Sigmoid colon (tissue), 7 donors: ENCODE data around the gene CGB8. TPM values are rescaled to one million over a fixed set of nuclear protein-coding genes. Genes with fewer than 3 reads are reported as not detected.
"Not testable (repeated sequence)": the region's sequence is repeated elsewhere in the genome, so short reads cannot be mapped to it uniquely, and the experiment has no call there.

Source experiments
- DNase-seq: peaks from one replicate; pipeline ENCODE4 v3.0.0-alpha.2; 2019
- H3K27ac ChIP-seq, 4 donors: fragments of 200-600 bp; sonication (generic); one replicate each; pipeline ENCODE4 v1.5.1; 2016 to 2019; ENCODE audit warnings: mild to moderate bottlenecking in 1 of 4
- H3K27me3 ChIP-seq, 3 donors: fragments of 200-600 bp; sonication (generic); one replicate each; pipeline ENCODE4 v1.5.1; 2019; ENCODE audit warnings: mild to moderate bottlenecking in 1 of 3
- H3K36me3 ChIP-seq, 4 donors: fragments of 200-600 bp; sonication (generic); one replicate each; pipeline ENCODE4 v1.5.1; 2016 to 2019
- H3K4me1 ChIP-seq, 4 donors: fragments of 200-600 bp; sonication (generic); one replicate each; pipeline ENCODE4 v1.5.1; 2017 to 2019
- H3K4me3 ChIP-seq, 4 donors: fragments of 200-600 bp; sonication (generic); one replicate each; pipeline ENCODE4 v1.5.1; 2017 to 2019; ENCODE audit warnings: mild to moderate bottlenecking in 2 of 4, moderate library complexity in 1 of 4
- H3K9me3 ChIP-seq, 4 donors: fragments of 200-600 bp in 3 of 4; sonication (generic) in 3 of 4; one replicate each; pipeline versions ENCODE4 v1.5.1 to v1.6.1; 2013 to 2019
- EP300 ChIP-seq, 4 donors: sonication (generic); formaldehyde crosslinking; IDR thresholded peaks; one replicate each; pipeline ENCODE4 v1.6.1; 2017; ENCODE audit warnings: antibody characterized with exemption in 4 of 4
- POLR2A ChIP-seq, 2 donors: fragments of 450-650 bp; IDR thresholded peaks; one replicate each; pipeline ENCODE4 v1.6.1; 2016; ENCODE audit warnings: antibody characterized with exemption in 2 of 2, mild to moderate bottlenecking in 2 of 2, moderate library complexity in 2 of 2
- POLR2AphosphoS5 ChIP-seq, 4 donors: sonication (generic); formaldehyde crosslinking; IDR thresholded peaks; one replicate each; pipeline ENCODE4 v1.6.1; 2017; ENCODE audit warnings: antibody characterized with exemption in 4 of 4
- WGBS, 2 donors: extraction: QIAGEN DNeasy Blood & Tissue Kit; methylation state at CpG; one replicate each; pipeline ENCODE4 v1.1.7; 2013; 5-methylcytosine and 5-hydroxymethylcytosine counted together
- intact Hi-C: fragments of 100-400 bp; cut with DNase I; formaldehyde crosslinking; loops from one replicate; pipeline ENCODE4 v1.15.1; 2023
- polyA plus RNA-seq, 3 donors: library from polyadenylated mRNA; stranded (reverse); fragments of 200-250 nt; gene quantifications; one replicate each; pipeline ENCODE4 v1.2.3, GENCODE V29; 2013
- total RNA-seq, 4 donors: library from RNA; depleted of rRNA; stranded (reverse); fragments of >200 nt; gene quantifications; one replicate each; pipeline ENCODE4 v1.1.0, GENCODE V29; 2016
- TF ChIP-seq, protein P1 (sequence below), 4 experiments: fragments of 450-650 bp in 3 of 4; fragments of 200-600 bp in 1 of 4; IDR thresholded peaks; one replicate each; pipeline ENCODE4 v1.5.1; 2016 to 2019; ENCODE audit warnings: antibody characterized with exemption in 4 of 4, mild to moderate bottlenecking in 3 of 4, moderate library complexity in 2 of 4
- donor health status: healthy with polysubstance abuse.
- donor health status: Bipolar disorder and iron deficiency.
- donor health status: healthy.

The CGB8 gene
- total and polyA plus RNA-seq, 7 donors: not detected

GRCh38 chr19:49020931-49021895 lies 27.7 kb downstream of the CGB8 start:
- peaks cover 0 to 25% (median 24%) of the 10 kb centered on the region in 4 donors for H3K4me1 ChIP-seq
- WGBS, 2 donors: 19 to 37% methylated on average over 16 of the region's 16 CpGs
- no peak for DNase-seq
- H3K4me3 ChIP-seq: no peak overlapping the region
- intact Hi-C loops: no loop called here
- H3K9me3 ChIP-seq: no peaks in the 10 kb centered on the region
- TF ChIP-seq, protein P1, sequence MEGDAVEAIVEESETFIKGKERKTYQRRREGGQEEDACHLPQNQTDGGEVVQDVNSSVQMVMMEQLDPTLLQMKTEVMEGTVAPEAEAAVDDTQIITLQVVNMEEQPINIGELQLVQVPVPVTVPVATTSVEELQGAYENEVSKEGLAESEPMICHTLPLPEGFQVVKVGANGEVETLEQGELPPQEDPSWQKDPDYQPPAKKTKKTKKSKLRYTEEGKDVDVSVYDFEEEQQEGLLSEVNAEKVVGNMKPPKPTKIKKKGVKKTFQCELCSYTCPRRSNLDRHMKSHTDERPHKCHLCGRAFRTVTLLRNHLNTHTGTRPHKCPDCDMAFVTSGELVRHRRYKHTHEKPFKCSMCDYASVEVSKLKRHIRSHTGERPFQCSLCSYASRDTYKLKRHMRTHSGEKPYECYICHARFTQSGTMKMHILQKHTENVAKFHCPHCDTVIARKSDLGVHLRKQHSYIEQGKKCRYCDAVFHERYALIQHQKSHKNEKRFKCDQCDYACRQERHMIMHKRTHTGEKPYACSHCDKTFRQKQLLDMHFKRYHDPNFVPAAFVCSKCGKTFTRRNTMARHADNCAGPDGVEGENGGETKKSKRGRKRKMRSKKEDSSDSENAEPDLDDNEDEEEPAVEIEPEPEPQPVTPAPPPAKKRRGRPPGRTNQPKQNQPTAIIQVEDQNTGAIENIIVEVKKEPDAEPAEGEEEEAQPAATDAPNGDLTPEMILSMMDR (IDR thresholded peaks at IDR 0.05): no peak
- no peak for TF ChIP-seq EP300 (IDR thresholded peaks at IDR 0.05)
- TF ChIP-seq POLR2AphosphoS5 (IDR thresholded peaks at IDR 0.05): no peak
- no peak overlapping the region for H3K27ac ChIP-seq
- peaks cover 0 to 2% (median 0%) of the 10 kb centered on the region in 4 donors for H3K36me3 ChIP-seq
- H3K27me3 ChIP-seq: peaks cover 8 to 50% (median 31%) of the 10 kb centered on the region in 3 donors

DNA sequence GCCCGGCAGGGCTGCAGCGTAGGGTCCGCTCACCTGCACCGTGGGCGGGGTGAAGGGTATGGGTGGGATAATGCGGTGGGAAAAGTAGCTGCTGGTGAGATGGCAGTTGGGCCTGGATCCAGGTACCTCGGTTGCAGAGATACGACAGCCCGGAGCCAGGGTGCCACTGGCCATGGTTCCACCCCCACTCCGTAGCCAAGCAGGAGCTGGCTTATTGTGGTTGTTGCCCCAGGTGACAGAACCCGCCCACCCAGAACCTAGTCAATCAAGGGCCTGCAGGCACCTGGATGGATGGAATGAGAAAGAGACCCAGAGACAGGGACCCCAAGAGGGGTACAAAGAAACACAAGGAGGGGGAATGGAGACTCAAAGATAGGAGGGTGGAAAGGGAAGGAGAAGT lies 28.6 kb downstream of the CGB8 start:
- Histone ChIP-seq H3K9me3 (no peaks in the 10 kb centered on the region), H3K4me1 (peaks cover 0 to 25% (median 24%) of the 10 kb centered on the region in 4 donors), H3K36me3 (peaks cover 0 to 9% (median 0%) of the 10 kb centered on the region in 4 donors), H3K4me3 (no peak overlapping the region), H3K27ac (no peak overlapping the region), H3K27me3 (peaks cover 8 to 50% (median 31%) of the 10 kb centered on the region in 3 donors)
- intact Hi-C loops: no loop called here
- no peak for DNase-seq
- TF ChIP-seq EP300 (IDR thresholded peaks at IDR 0.05) (no peak), POLR2A (IDR thresholded peaks at IDR 0.05) (no peak), POLR2AphosphoS5 (IDR thresholded peaks at IDR 0.05) (no peak)
- TF ChIP-seq, protein P1 (IDR thresholded peaks at IDR 0.05): no peak
- 53 to 78% methylated on average over 11 of the region's 11 CpGs for WGBS, 2 donors

- peaks cover 0 to 18% (median 0%) of the 10 kb centered on the region in 4 donors for H3K36me3 ChIP-seq
- TF ChIP-seq POLR2A (IDR thresholded peaks at IDR 0.05): no peak
- TF ChIP-seq, protein P1 (IDR thresholded peaks at IDR 0.05): no peak
- TF ChIP-seq POLR2AphosphoS5 (IDR thresholded peaks at IDR 0.05): no peak
- no peak for TF ChIP-seq EP300 (IDR thresholded peaks at IDR 0.05)
- peaks cover 0 to 25% (median 24%) of the 10 kb centered on the region in 4 donors for H3K4me1 ChIP-seq
- peaks cover 8 to 50% (median 31%) of the 10 kb centered on the region in 3 donors for H3K27me3 ChIP-seq
- intact Hi-C loops: no loop called here
- no peaks in the 10 kb centered on the region for H3K9me3 ChIP-seq
- H3K4me3 ChIP-seq: peak overlapping the region in 3 of 4 donors; percentile 34 to 50 (median 45)
- no peak for DNase-seq
- WGBS, 2 donors: 7 to 20% methylated on average over 41 of the region's 41 CpGs
- no peak overlapping the region for H3K27ac ChIP-seq
Measured at GRCh38 chr19:49019242-49019932, 29.5 kb downstream of the CGB8 start.

- H3K27ac ChIP-seq, intact Hi-C loops, DNase-seq, H3K9me3 ChIP-seq: not testable (repeated sequence)
- peak overlapping the region; percentile 14 to 50 (median 40) for H3K4me3 ChIP-seq
- H3K36me3 ChIP-seq: peaks cover 0 to 26% (median 0%) of the 10 kb centered on the region in 4 donors
- 1 to 6% methylated on average over 50 of the region's 50 CpGs for WGBS, 2 donors
- peaks cover 8 to 50% (median 31%) of the 10 kb centered on the region in 3 donors for H3K27me3 ChIP-seq
- H3K4me1 ChIP-seq: peaks cover 0 to 25% (median 24%) of the 10 kb centered on the region in 4 donors
Measured at GRCh38 chr19:49018388-49019241, 30.3 kb downstream of the CGB8 start.
